Transverse colon (tissue), 4 donors: ENCODE measurements around the gene DIO3. TPM values are rescaled to one million over a fixed set of nuclear protein-coding genes. Genes with fewer than 3 reads are reported as not detected.

Experiments used
- DNase-seq: peaks from one replicate; pipeline ENCODE4 v3.0.0-alpha.2; 2019
- H3K27ac ChIP-seq, 4 donors: fragments of 200-600 bp; sonication (generic); 2 replicates each; pipeline ENCODE4 v1.5.1; 2016 to 2018; ENCODE audit warnings: inconsistent platforms in 4 of 4
- H3K27me3 ChIP-seq: fragments of 200-600 bp; sonication (generic); 2 replicates; pipeline ENCODE4 v1.5.1; 2017; ENCODE audit warnings: inconsistent platforms
- H3K36me3 ChIP-seq, 4 donors: fragments of 200-600 bp; sonication (generic); 2 replicates each; pipeline ENCODE4 v1.5.1; 2017 to 2019; ENCODE audit warnings: inconsistent platforms in 4 of 4
- H3K4me1 ChIP-seq, 4 donors: fragments of 200-600 bp; sonication (generic); 2 replicates each; pipeline ENCODE4 v1.5.1; 2017 to 2020; ENCODE audit warnings: inconsistent platforms in 4 of 4
- H3K4me3 ChIP-seq, 4 donors: fragments of 200-600 bp; sonication (generic); 1 replicate in 1 of 4; 2 replicates in 3 of 4; pipeline versions ENCODE4 v1.5.1 to v1.6.1; 2017 to 2019; ENCODE audit warnings: inconsistent platforms in 4 of 4
- H3K9me3 ChIP-seq, 2 donors: fragments of 200-600 bp; sonication (generic); 2 replicates each; pipeline ENCODE4 v1.5.1; 2017 to 2019; ENCODE audit warnings: inconsistent platforms in 2 of 2
- CTCF ChIP-seq, 5 experiments: fragments of 200-600 bp in 3 of 5; fragments of 450-650 bp in 2 of 5; sonication (generic) in 3 of 5; IDR thresholded peaks; 1 replicate in 2 of 5; 2 replicates in 3 of 5; pipeline ENCODE4 v1.5.1; 2016 to 2017; ENCODE audit warnings: antibody characterized with exemption in 5 of 5, inconsistent platforms in 3 of 5, mild to moderate bottlenecking in 2 of 5, moderate library complexity in 1 of 5
- EP300 ChIP-seq: sonication (generic); formaldehyde crosslinking; IDR thresholded peaks from one replicate; pipeline ENCODE4 v1.6.1; 2017; ENCODE audit warnings: antibody characterized with exemption, low read depth
- POLR2A ChIP-seq: fragments of 450-650 bp; IDR thresholded peaks from one replicate; pipeline ENCODE4 v1.6.1; 2016; ENCODE audit warnings: antibody characterized with exemption, mild to moderate bottlenecking, moderate library complexity
- POLR2AphosphoS5 ChIP-seq, 3 donors: sonication (generic); formaldehyde crosslinking; IDR thresholded peaks; one replicate each; pipeline ENCODE4 v1.6.1; 2016; ENCODE audit warnings: antibody characterized with exemption in 3 of 3
- WGBS, 2 donors: methylation state at CpG; one replicate each; pipeline ENCODE4 v1.1.5; 2018; ENCODE audit warnings: low coverage in 1 of 2; 5-methylcytosine and 5-hydroxymethylcytosine counted together
- in situ Hi-C, 4 donors: fragments of 200-750 bp; cut with MboI; loops; one replicate each; pipeline versions ENCODE4 v1.15.0 to v1.15.1; 2017; ENCODE audit warnings: low sequenced_read_pairs in 3 of 4, low pct_ligation_motif_present in 1 of 4, low pct_unique_long_range_greater_than_20kb in 1 of 4
- intact Hi-C: fragments of 100-400 bp; cut with DNase I; formaldehyde crosslinking; loops from one replicate; pipeline ENCODE4 v1.15.1; 2023; ENCODE audit warnings: low total_unique reads
- total RNA-seq, 4 donors: library from RNA; depleted of rRNA; stranded (reverse); fragments of >200 nt; gene quantifications; one replicate each; pipeline ENCODE4 v1.1.0, GENCODE V29; 2016

The DIO3 gene
- total RNA-seq, 4 donors from 2014 or later: 1.2 to 2.9 (median 1.4) TPM; not detected in 1

- Histone ChIP-seq H3K27ac (no peak overlapping the region), H3K9me3 (no peaks in the 10 kb centered on the region), H3K27me3 (no peaks in the 10 kb centered on the region), H3K4me3 (no peak overlapping the region), H3K4me1 (no peaks in the 10 kb centered on the region), H3K36me3 (no peaks in the 10 kb centered on the region)
- DNase-seq: no peak
- WGBS, 2 donors: 95% methylated on average over 20 of the region's 29 CpGs; no CpG with 5 or more reads in 1 of the 2 donors
- in situ Hi-C loops: no loop called here
- intact Hi-C loops: no loop called here
- no peak for TF ChIP-seq CTCF (IDR thresholded peaks at IDR 0.05)
- TF ChIP-seq POLR2AphosphoS5 (IDR thresholded peaks at IDR 0.05): no peak
- no peak for TF ChIP-seq POLR2A
- no peak for TF ChIP-seq EP300
Measured at GRCh38 chr14:101587441-101587911, 26.2 kb downstream of the DIO3 start.

- in situ Hi-C loops: no loop called here
- Histone ChIP-seq H3K4me1 (no peaks in the 10 kb centered on the region), H3K27ac (no peak overlapping the region), H3K9me3 (no peaks in the 10 kb centered on the region), H3K27me3 (no peaks in the 10 kb centered on the region), H3K36me3 (no peaks in the 10 kb centered on the region), H3K4me3 (no peak overlapping the region)
- intact Hi-C loops: no loop called here
- TF ChIP-seq POLR2A: no peak
- TF ChIP-seq CTCF (IDR thresholded peaks at IDR 0.05): no peak
- no peak for TF ChIP-seq EP300
- TF ChIP-seq POLR2AphosphoS5 (IDR thresholded peaks at IDR 0.05): no peak
- DNase-seq: no peak
- 71 to 100% methylated on average over 1 to 17 of the region's 17 CpGs for WGBS, 2 donors
Measured at GRCh38 chr14:101588286-101588975, 27.1 kb downstream of the DIO3 start.

GRCh38 chr14:101588990-101589389 lies 27.7 kb downstream of the DIO3 start:
- intact Hi-C loops: no loop called here
- WGBS, 2 donors: 59 to 100% methylated on average over 1 to 6 of the region's 6 CpGs
- H3K4me3 ChIP-seq: no peak overlapping the region

More at GRCh38 chr14:101588990-101589389, 27.7 kb downstream of the DIO3 start:
- in situ Hi-C loops: no loop called here
- Histone ChIP-seq H3K36me3 (no peaks in the 10 kb centered on the region), H3K27ac (no peak overlapping the region), H3K27me3 (no peaks in the 10 kb centered on the region), H3K9me3 (no peaks in the 10 kb centered on the region), H3K4me1 (no peaks in the 10 kb centered on the region)
- TF ChIP-seq POLR2A: no peak
- TF ChIP-seq EP300: no peak
- TF ChIP-seq POLR2AphosphoS5 (IDR thresholded peaks at IDR 0.05): no peak
- TF ChIP-seq CTCF (IDR thresholded peaks at IDR 0.05): no peak
- DNase-seq: no peak
